ENCODE results near the gene ZNF629.

Gene ZNF629

DNA sequence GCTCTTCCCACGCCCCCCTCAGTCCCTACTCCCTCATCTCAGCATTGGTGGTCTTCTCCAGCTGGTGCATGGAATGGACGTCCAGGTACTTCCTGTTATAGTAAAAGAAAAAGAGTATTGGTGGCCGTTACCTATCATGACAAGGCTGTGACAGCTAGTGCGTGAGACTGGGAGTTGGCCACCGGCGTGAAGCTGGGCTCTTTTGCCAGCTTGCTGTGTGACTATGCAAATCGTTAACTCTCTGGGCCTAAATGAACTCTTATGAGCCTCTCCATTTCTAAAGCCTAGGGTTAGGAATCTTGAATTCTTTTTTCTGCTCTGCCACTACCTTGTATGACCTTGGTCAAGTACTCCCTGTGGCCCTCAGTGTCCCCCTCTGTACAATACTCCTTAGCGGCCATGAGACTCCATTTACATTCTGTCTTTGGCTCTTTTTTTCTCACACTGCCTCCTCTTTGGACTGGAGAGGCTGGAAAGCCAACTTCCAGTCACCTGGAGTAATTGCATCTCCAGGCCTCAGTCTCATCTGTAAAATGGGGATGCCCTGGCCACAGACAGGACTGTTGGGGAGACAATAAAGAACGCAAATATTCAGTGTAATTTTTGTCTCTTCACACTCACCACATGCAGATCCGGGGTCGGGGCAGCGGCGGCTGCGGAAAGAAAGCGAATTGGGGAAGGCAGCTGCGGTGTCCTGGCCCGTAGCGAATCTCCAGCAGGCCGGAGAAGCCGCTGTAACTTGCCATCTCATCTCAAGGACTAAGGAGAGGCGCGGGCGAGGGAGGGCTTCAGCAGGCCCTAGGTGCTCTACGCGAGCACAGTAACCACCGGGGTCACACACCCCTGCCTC is 26.2 kb downstream of the ZNF629 start:
- no peak overlapping the region for H4K8ac ChIP-seq (ENCODE audit: low read length)
- no peak overlapping the region for H2BK120ac ChIP-seq (ENCODE audit: low read depth, low read length)
- no peak for DNase-seq
- H2AK5ac ChIP-seq (ENCODE audit: low read length, severe bottlenecking), result no peak overlapping the region
- peaks cover 10% of the 10 kb centered on the region for H3K4me1 ChIP-seq (ENCODE audit: control insufficient read depth, insufficient read depth, low read depth, low read length)
- H3K4me2 ChIP-seq (ENCODE audit: low read length, poor library complexity, severe bottlenecking), result peak overlapping the region; percentile 87
- H3K18ac ChIP-seq (ENCODE audit: low read depth in 1 of 2, low read length in 2 of 2), result no peak overlapping the region
- H3K79me1 ChIP-seq (replicated peaks; ENCODE audit: low read length, poor library complexity, severe bottlenecking), result peaks cover 38% of the 10 kb centered on the region
- peaks cover 58 to 62% of the 10 kb centered on the region in 2 experiments for H3K36me3 ChIP-seq (ENCODE audit: control insufficient read depth in 1 of 2, insufficient read depth in 2 of 2, low read depth in 1 of 2, low read length in 2 of 2)
- H3K23ac ChIP-seq (ENCODE audit: low read length in 2 of 2), result no peak overlapping the region
- no peak overlapping the region for H3K4ac ChIP-seq (ENCODE audit: low read depth in 1 of 2, low read length in 2 of 2)
- no peak overlapping the region for H2BK5ac ChIP-seq (ENCODE audit: low read depth, low read length, poor library complexity, severe bottlenecking)
- H2AFZ ChIP-seq (ENCODE audit: low read depth, low read length), result peak overlapping the region; percentile 96
- no peak overlapping the region for H3K14ac ChIP-seq (ENCODE audit: low read length in 2 of 2)
- peak overlapping the region; percentile 96 for H3K9ac ChIP-seq (ENCODE audit: low read length)
- peak overlapping the region; percentile 81 to 93 for H3K4me3 ChIP-seq (ENCODE audit: insufficient read depth in 1 of 2, low read depth in 1 of 2, low read length in 2 of 2)
- H3K9me3 ChIP-seq (ENCODE audit: control insufficient read depth, low read length), result no peaks in the 10 kb centered on the region
- 34% methylated on average over 25 of the region's 26 CpGs for WGBS
- H3K27ac ChIP-seq (ENCODE audit: low read length, poor library complexity, severe bottlenecking), result no peak overlapping the region
- H2BK15ac ChIP-seq (ENCODE audit: low read depth, poor library complexity, severe bottlenecking), result no peak overlapping the region
- no peak overlapping the region for H4K91ac ChIP-seq (ENCODE audit: low read length)
- H3K27me3 ChIP-seq (ENCODE audit: control insufficient read depth in 1 of 2, insufficient read depth in 1 of 2, low read length in 2 of 2), result no peaks in the 10 kb centered on the region
- H2BK12ac ChIP-seq (ENCODE audit: low read length in 2 of 2), result no peak overlapping the region

DNA sequence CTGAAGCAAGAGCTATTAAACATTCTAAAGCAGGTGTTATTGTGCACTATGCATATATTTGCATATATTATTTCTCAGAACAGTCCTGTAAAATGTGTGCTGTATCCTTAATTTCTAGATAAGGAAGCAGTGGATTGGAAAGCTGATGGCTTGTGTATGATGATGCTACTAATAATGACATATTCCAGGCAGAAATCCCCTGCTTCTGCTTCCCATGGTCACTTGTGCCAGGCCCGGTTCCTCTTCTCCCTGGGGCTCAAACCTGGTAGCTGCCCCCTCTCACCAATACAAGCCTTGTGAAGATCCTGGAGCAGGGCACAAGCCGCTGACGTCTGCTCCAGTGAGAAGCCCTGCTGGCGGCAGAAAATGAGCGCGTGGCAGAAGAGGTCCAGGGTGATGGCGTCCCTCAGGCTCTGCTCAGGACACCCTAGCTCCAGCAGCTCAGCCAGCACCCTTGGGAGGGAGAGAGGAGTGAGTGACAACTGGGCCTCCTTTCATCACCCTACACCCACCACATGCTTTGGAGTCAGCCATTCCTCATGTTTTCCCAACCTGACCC is 26.9 kb downstream of the ZNF629 start:
- Histone ChIP-seq H3K4ac (ENCODE audit: low read depth in 1 of 2, low read length in 2 of 2) (no peak overlapping the region), H3K14ac (ENCODE audit: low read length in 2 of 2) (no peak overlapping the region), H3K27me3 (ENCODE audit: control insufficient read depth in 1 of 2, insufficient read depth in 1 of 2, low read length in 2 of 2) (no peaks in the 10 kb centered on the region), H2AFZ (ENCODE audit: low read depth, low read length) (no peak overlapping the region), H2BK12ac (ENCODE audit: low read length in 2 of 2) (no peak overlapping the region), H3K36me3 (ENCODE audit: control insufficient read depth in 1 of 2, insufficient read depth in 2 of 2, low read depth in 1 of 2, low read length in 2 of 2) (peaks cover 56 to 57% of the 10 kb centered on the region in 2 experiments), H3K23ac (ENCODE audit: low read length in 2 of 2) (no peak overlapping the region), H3K9me3 (ENCODE audit: control insufficient read depth, low read length) (no peaks in the 10 kb centered on the region), H3K9ac (ENCODE audit: low read length) (peak overlapping the region; percentile 96), H3K18ac (ENCODE audit: low read depth in 1 of 2, low read length in 2 of 2) (no peak overlapping the region), H3K4me2 (ENCODE audit: low read length, poor library complexity, severe bottlenecking) (no peak overlapping the region), H4K91ac (ENCODE audit: low read length) (no peak overlapping the region), H3K4me3 (ENCODE audit: insufficient read depth in 1 of 2, low read depth in 1 of 2, low read length in 2 of 2) (peak overlapping the region in 1 of 2 experiments; percentile 93), H2BK120ac (ENCODE audit: low read depth, low read length) (no peak overlapping the region), H2BK5ac (ENCODE audit: low read depth, low read length, poor library complexity, severe bottlenecking) (no peak overlapping the region), H3K79me1 (replicated peaks; ENCODE audit: low read length, poor library complexity, severe bottlenecking) (peaks cover 33% of the 10 kb centered on the region), H3K4me1 (ENCODE audit: control insufficient read depth, insufficient read depth, low read depth, low read length) (peaks cover 10% of the 10 kb centered on the region), H4K8ac (ENCODE audit: low read length) (no peak overlapping the region), H2BK15ac (ENCODE audit: low read depth, poor library complexity, severe bottlenecking) (no peak overlapping the region), H3K27ac (ENCODE audit: low read length, poor library complexity, severe bottlenecking) (no peak overlapping the region), H2AK5ac (ENCODE audit: low read length, severe bottlenecking) (no peak overlapping the region)
- DNase-seq, result no peak
- 90% methylated on average over 7 of the region's 7 CpGs for WGBS

DNA sequence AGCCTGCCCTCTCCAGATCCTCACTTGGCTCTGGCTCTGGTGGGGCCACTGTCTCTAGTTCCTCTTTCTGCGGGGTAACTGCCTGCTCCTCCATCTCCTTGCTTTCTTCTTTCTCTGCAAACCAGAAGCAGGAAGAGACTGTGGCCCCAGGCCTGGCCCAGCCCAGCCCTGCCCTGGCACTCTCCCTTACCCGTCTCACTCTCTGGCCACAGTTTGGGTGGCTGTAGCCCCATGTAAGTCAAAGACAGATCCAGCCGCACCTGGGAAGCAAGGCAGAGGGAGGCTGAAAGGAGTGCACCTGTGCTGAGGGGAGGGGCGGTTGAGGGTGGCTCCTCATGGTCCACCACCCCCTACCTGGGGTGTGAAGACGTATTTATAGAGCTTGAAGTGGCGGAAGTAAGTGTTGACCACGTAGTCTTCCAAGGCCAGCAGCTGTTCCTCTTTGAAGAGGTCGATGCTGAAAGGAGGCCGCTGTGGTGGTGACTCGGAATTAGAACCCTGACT is 28.0 kb downstream of the ZNF629 start:
- H3K4me3 ChIP-seq (ENCODE audit: insufficient read depth in 1 of 2, low read depth in 1 of 2, low read length in 2 of 2), result no peak overlapping the region
- 94% methylated on average over 10 of the region's 10 CpGs for WGBS
- peaks cover 49 to 56% of the 10 kb centered on the region in 2 experiments for H3K36me3 ChIP-seq (ENCODE audit: control insufficient read depth in 1 of 2, insufficient read depth in 2 of 2, low read depth in 1 of 2, low read length in 2 of 2)
- H3K14ac ChIP-seq (ENCODE audit: low read length in 2 of 2), result no peak overlapping the region
- no peak overlapping the region for H2BK15ac ChIP-seq (ENCODE audit: low read depth, poor library complexity, severe bottlenecking)
- H2AK5ac ChIP-seq (ENCODE audit: low read length, severe bottlenecking), result no peak overlapping the region
- no peak overlapping the region for H3K4me2 ChIP-seq (ENCODE audit: low read length, poor library complexity, severe bottlenecking)
- no peak overlapping the region for H2AFZ ChIP-seq (ENCODE audit: low read depth, low read length)
- no peak overlapping the region for H3K18ac ChIP-seq (ENCODE audit: low read depth in 1 of 2, low read length in 2 of 2)
- no peak overlapping the region for H2BK12ac ChIP-seq (ENCODE audit: low read length in 2 of 2)
- H4K8ac ChIP-seq (ENCODE audit: low read length), result no peak overlapping the region
- H2BK5ac ChIP-seq (ENCODE audit: low read depth, low read length, poor library complexity, severe bottlenecking), result no peak overlapping the region
- H3K4me1 ChIP-seq (ENCODE audit: control insufficient read depth, insufficient read depth, low read depth, low read length), result peaks cover 8% of the 10 kb centered on the region
- no peak overlapping the region for H2BK120ac ChIP-seq (ENCODE audit: low read depth, low read length)
- no peak overlapping the region for H3K4ac ChIP-seq (ENCODE audit: low read depth in 1 of 2, low read length in 2 of 2)
- H3K9ac ChIP-seq (ENCODE audit: low read length), result no peak overlapping the region
- no peak overlapping the region for H3K27ac ChIP-seq (ENCODE audit: low read length, poor library complexity, severe bottlenecking)
- no peaks in the 10 kb centered on the region for H3K9me3 ChIP-seq (ENCODE audit: control insufficient read depth, low read length)
- H3K27me3 ChIP-seq (ENCODE audit: control insufficient read depth in 1 of 2, insufficient read depth in 1 of 2, low read length in 2 of 2), result no peaks in the 10 kb centered on the region
- peaks cover 28% of the 10 kb centered on the region for H3K79me1 ChIP-seq (replicated peaks; ENCODE audit: low read length, poor library complexity, severe bottlenecking)
- no peak overlapping the region for H4K91ac ChIP-seq (ENCODE audit: low read length)
- no peak for DNase-seq
- no peak overlapping the region for H3K23ac ChIP-seq (ENCODE audit: low read length in 2 of 2)

DNA sequence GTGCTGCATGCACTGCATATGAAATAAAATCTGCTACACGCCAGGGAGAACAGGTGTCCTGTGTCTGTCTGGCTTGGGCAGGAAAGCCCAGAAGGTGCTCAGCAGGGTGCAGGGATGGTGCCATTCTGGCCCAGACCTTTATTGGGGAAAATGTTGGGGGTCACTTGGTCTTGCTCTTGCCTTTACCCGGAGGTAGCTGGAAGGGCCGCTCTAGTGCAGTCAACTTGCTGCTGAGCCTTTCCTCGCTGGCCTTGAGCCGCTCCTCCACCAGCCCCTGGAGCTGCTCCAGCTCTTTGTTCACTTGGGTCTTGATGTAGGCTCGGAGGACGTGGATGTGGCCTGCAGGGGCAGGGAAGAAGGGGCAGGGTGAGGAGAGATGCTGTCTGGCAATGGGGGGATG is 29.7 kb downstream of the ZNF629 start:
- no peak overlapping the region for H2BK5ac ChIP-seq (ENCODE audit: low read depth, low read length, poor library complexity, severe bottlenecking)
- no peak overlapping the region for H3K14ac ChIP-seq (ENCODE audit: low read length in 2 of 2)
- no peak for DNase-seq
- H3K9ac ChIP-seq (ENCODE audit: low read length), result no peak overlapping the region
- H3K27ac ChIP-seq (ENCODE audit: low read length, poor library complexity, severe bottlenecking), result no peak overlapping the region
- no peaks in the 10 kb centered on the region for H3K27me3 ChIP-seq (ENCODE audit: control insufficient read depth in 1 of 2, insufficient read depth in 1 of 2, low read length in 2 of 2)
- H3K79me1 ChIP-seq (replicated peaks; ENCODE audit: low read length, poor library complexity, severe bottlenecking), result peaks cover 25% of the 10 kb centered on the region
- no peaks in the 10 kb centered on the region for H3K9me3 ChIP-seq (ENCODE audit: control insufficient read depth, low read length)
- H2AFZ ChIP-seq (ENCODE audit: low read depth, low read length), result no peak overlapping the region
- H2BK120ac ChIP-seq (ENCODE audit: low read depth, low read length), result no peak overlapping the region
- H3K18ac ChIP-seq (ENCODE audit: low read depth in 1 of 2, low read length in 2 of 2), result no peak overlapping the region
- H3K36me3 ChIP-seq (ENCODE audit: control insufficient read depth in 1 of 2, insufficient read depth in 2 of 2, low read depth in 1 of 2, low read length in 2 of 2), result peaks cover 54 to 62% of the 10 kb centered on the region in 2 experiments
- H3K4me2 ChIP-seq (ENCODE audit: low read length, poor library complexity, severe bottlenecking), result no peak overlapping the region
- H4K91ac ChIP-seq (ENCODE audit: low read length), result no peak overlapping the region
- H2BK12ac ChIP-seq (ENCODE audit: low read length in 2 of 2), result no peak overlapping the region
- no peaks in the 10 kb centered on the region for H3K4me1 ChIP-seq (ENCODE audit: control insufficient read depth, insufficient read depth, low read depth, low read length)
- H2BK15ac ChIP-seq (ENCODE audit: low read depth, poor library complexity, severe bottlenecking), result no peak overlapping the region
- no peak overlapping the region for H2AK5ac ChIP-seq (ENCODE audit: low read length, severe bottlenecking)
- peak overlapping the region; percentile 39 for H4K8ac ChIP-seq (ENCODE audit: low read length)
- no peak overlapping the region for H3K23ac ChIP-seq (ENCODE audit: low read length in 2 of 2)
- H3K4ac ChIP-seq (ENCODE audit: low read depth in 1 of 2, low read length in 2 of 2), result no peak overlapping the region
- 96% methylated on average over 7 of the region's 7 CpGs for WGBS
- H3K4me3 ChIP-seq (ENCODE audit: insufficient read depth in 1 of 2, low read depth in 1 of 2, low read length in 2 of 2), result no peak overlapping the region
